GM18873 (cell line): ENCODE measurements around the gene PEX11G.

ENCODE experiments used
- ATAC-seq: cut with Tn5 transposase; IDR thresholded peaks from one replicate; pipeline ENCODE4 v1.9.1; 2021; ENCODE audit warnings: mild to moderate bottlenecking, moderate library complexity, moderate number of reproducible peaks; ENCODE audit not compliant: unreplicated experiment, low FRiP score

The PEX11G gene

DNA sequence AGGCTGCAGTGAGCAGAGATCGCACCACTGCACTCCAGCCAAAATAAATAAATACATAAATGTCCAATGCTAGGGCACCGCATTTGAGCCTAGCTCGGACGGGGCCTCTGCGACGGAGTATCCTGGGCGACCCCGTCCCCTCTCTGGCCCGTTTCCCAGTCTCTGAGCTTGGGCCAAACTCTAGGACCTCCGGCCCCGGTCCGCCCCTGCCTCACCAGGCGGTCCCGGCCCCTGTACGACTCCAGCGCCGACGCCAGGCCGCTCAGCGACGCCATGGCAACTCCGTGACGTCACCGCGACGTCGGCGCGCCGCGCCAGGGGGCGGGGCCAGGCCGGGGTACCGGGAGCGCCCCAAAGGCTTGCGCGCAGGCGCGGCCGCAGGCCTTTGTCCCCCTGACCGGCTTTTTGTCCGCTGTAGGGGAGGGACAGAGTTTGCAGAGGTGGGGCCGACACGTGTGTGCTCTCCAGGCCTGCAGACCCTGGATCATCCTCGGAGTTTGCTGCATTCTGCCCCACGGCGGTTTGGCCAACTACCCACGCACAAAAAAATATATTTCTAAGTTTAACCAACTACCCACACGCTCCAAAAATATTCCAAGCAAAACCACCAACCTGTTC lies at the start of gene PEX11G:
Gene PEX11G (minus strand): TSS at position 300 of the 618 bp plus-strand sequence. CDS start 25 bp downstream, at position 275.
- no peak for ATAC-seq

DNA sequence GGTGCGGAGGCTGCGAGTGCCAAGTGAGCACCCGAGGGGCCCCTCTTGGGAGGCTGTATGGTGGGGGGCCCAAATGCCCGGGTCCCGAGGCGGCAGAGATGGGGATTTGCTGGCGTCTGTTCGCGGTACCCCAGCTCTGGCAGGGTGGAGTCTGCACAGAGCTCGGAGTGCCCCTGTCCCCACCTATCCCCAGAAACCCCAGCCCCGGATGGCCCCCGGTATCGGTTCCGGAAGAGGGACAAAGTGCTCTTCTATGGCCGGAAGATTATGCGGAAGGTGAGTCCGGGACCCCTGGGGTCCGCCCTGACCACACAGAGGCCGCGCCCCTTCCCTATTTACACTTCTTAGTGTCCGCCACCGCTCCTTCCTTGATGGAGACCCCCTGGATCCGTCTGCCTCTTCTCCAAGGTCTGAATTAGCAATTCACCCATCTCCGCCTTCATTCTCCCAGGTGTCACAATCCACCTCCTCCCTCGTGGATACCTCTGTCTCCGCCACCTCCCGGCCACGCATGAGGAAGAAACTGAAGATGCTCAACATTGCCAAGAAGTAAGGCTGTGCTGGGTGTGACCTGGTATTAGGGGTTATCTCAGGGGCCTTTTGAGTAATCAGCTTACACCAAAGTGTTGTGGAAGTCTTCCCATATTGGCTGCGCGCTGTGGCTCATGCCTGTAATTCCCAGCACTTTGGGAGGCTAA lies 47.3 kb upstream of the PEX11G start:
- no peak for ATAC-seq

DNA sequence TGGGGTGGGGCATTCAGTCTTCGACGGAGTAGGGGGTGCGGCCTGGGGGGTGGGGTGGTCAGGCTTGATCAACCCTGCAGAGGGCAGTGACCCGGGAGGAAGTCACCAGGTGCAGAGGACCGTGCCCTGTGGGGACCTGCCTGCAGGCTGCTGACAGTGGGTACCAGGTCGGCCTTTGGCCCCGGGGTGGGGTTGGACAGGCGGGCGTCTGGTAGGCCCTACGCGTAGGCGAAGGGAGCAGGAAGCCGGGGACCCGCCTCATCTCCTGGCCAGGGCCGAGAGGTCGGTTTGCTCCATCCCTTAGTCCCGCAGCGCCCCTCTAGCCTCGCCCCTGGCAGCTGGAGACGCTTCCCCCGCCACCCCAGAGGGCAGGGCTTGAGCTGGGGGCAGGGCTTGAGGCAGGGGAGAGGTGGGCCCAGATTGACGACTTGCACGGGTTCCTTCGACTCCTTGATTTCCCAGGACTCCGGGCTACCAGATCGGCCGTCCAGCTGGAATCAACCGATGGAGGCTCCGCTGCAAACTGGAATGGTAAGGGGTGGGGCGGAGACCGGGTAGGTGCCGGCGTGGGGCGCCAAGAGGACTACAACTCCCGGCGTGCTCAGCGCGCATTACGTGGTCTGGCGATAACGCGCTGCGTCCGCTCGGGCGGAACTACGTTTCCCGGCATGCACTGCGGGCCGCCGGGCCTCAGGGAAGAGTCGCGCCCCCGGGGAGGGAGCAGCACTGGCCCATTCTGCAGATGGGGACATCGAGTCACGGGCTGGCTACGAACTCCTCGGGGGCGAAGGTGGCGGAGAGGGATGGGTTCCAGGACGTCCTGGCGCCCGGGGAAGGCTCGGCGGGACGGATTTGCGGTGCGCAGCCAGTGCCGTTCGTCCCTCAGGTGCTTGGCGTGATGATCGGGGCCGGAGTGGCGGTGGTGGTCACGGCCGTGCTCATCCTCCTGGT lies 46.5 kb upstream of the PEX11G start, which contains the start of gene PNPLA6:
Gene PNPLA6 (plus strand): TSS at position 671 of the 951 bp plus-strand sequence. CDS start 72 bp downstream, at position 743.
- ATAC-seq, result peak; percentile 65

DNA sequence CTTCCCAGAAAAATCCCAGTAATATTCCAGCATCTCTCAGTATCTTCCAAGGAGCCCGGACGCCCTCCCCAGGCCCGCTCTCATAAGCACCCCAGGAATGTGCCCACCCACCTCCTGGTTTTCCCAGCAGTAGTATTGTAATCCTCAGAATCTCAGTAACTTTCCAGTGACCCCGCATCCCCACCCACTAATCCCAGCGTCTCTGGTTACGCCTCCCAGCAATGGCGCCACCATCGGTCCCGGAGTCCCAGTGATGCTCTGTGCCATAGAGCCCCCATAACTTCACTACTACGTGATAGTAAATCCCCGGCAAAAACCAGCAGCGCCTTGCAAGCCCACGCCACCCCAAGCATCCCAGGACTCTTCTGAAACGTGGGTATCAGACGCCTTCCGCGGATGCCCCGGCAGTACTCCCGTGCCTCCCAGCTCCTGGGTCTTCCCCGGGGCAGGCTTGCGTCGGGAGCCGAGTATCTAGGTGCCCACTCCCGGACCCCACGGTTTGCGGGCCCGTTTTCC lies 45.8 kb upstream of the PEX11G start:
- no peak for ATAC-seq

DNA sequence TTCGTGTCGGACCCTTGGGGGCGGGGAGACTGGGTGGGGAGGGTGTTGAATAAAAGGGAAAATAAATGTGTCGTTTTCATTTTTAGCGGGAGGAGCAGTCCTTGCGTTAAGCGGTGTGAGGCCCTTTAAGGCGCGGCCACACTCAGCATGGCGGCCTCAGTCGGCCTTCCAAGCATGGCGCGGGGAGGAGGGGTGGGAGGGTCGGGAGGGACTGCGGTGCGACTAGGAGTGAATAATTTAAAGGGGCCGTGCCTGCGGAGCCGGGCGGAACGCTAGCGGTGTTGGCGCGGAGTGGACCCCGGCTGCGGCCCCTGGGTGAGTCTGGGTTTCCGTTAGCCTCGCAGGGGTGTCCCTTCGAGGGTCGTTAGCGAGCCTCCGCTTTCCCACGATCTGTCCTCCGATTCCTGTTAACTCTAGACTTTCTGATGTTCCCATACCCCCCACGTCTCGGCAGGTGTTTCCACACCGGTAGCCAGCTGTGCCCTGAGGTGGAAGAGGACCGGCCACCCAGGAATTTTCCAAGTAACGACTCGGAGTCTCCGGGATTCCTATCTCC lies 45.2 kb upstream of the PEX11G start:
- ATAC-seq, result no peak

DNA sequence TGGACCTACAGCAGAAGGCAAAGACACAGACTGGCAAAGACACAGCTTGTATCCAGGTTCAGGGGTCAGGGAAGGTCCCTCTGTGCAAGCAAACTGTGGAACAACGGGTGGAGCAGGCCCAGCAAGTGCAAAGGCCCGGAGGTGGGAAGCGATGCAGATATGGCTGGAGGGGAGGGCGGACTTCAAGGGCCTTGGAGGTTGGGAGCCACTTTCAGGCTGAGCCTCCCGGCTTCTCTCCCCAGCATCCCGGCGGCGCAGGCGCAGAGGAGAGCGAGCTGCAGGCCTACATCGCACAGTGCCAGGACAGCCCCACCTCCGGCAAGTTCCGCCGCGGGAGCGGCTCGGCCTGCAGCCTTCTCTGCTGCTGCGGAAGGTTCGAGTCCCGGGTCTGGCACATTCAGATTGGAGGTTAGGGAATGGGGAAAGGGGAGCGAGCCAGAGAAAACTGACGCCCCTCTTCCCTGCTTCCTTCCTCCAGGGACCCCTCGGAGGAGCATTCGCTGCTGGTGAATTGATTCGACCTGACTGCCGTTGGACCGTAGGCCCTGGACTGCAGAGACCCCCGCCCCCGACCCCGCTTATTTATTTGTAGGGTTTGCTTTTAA lies 44.5 kb upstream of the PEX11G start:
- no peak for ATAC-seq

DNA sequence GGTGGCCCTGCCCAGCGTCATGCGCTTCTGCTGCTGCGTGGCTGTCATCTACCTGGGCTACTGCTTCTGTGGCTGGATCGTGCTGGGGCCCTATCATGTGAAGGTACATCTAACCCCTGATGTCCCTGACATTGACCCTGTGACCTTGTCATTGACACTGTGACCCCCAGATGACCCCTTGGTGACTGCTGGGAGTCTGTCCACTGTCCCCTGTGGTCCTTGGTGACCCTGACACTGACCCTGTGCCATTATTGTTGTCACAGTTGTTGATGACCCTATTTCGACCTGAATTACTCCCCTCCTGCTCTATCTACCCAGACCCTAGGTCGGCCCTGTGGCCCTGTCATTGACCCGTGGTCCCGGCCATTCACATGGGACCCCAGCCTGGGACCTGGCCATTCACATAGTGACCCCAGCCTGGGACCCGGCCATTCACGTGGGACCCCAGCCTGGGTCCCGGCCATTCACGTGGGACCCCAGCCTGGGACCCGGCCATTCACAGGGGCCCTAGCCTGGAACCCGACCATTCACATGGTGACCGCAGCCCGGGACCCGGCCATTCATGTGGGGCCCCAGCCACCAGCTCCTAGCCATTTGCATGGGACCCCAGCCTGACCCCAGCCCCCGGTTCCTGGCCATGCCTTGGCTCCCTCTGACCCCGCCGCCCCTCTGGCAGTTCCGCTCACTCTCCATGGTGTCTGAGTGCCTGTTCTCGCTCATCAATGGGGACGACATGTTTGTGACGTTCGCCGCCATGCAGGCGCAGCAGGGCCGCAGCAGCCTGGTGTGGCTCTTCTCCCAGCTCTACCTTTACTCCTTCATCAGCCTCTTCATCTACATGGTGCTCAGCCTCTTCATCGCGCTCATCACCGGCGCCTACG lies 41.0 kb upstream of the PEX11G start:
- no peak for ATAC-seq

DNA sequence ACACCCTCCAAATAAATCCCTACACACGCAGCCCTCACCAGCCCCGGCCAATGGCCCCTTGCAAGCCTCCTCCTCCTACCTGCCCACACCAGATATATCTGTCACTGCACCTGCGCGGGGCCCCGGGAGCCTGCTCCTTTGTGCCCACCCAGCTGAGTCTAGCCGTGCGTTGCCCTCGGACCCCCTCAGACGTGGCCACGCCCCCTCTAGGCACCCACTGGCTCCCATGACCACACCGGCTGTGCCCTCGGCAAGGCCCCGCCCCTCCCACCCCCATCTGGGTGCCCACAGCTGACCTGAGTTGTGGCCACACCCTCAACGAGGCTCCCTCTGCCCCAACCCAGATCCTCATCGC lies 40.4 kb upstream of the PEX11G start:
- no peak for ATAC-seq

DNA sequence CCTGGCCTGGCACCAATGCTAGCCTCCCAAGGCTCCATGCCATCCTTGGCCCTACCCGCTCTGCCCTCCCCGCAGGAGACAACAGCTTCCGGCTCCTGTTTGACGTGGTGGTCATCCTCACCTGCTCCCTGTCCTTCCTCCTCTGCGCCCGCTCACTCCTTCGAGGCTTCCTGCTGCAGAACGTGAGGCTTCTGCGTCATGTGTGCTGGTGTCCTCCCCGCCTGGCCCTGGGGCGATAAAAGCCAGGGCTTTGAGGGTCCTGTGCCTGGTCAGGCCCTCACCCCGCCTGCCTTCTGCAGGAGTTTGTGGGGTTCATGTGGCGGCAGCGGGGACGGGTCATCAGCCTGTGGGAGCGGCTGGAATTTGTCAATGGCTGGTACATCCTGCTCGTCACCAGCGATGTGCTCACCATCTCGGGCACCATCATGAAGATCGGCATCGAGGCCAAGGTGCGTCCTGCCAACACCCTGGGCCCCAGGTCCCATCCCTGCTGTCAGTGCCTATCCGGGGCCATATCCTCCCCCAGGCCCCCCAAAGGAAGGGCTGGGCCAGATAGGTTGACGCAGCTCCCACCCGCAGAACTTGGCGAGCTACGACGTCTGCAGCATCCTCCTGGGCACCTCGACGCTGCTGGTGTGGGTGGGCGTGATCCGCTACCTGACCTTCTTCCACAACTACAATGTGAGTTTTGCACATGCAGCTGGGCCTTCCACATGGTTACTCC lies 39.8 kb upstream of the PEX11G start:
- no peak for ATAC-seq

DNA sequence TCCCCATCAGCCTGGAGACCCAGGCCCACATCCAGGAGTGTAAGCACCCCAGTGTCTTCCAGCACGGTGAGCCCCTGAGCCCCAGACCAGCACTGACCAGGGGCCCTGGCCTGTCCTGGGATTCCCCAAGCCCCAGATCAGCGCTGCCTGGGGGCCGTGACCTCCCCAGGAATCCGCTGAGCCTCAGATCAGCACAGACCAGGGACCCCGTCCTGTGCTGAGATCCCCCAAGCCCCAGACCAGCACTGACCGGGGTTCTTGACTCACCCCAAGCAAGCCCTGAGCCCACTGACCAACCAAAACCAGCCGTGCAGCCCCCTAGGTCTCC lies 39.3 kb upstream of the PEX11G start:
- ATAC-seq, result no peak

DNA sequence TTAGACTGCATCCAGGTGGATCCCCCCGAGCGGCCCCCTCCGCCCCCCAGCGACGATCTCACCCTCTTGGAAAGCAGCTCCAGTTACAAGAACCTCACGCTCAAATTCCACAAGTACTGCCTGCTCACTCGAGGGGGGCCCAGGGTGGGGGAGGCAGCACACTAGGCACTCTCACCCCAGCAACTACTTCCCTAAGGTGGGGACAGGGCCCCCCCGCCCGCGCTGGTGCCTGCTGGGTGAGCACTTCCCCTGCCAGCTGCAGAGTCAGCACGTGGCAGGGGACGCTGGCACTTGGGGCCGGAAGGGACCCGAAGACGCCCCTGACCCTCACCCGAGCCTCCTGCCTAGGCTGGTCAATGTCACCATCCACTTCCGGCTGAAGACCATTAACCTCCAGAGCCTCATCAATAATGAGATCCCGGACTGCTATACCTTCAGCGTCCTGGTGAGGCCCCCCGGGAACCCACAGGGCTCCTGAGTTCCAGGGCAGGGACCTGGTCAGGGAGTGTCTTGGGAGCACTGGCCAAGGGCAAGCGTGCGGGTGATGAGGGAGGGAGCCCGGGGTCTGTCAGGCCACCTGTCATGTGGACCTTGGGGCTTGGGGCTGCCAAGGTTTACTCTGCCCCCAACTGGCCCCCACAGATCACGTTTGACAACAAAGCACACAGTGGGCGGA lies 38.8 kb upstream of the PEX11G start:
- no peak for ATAC-seq

DNA sequence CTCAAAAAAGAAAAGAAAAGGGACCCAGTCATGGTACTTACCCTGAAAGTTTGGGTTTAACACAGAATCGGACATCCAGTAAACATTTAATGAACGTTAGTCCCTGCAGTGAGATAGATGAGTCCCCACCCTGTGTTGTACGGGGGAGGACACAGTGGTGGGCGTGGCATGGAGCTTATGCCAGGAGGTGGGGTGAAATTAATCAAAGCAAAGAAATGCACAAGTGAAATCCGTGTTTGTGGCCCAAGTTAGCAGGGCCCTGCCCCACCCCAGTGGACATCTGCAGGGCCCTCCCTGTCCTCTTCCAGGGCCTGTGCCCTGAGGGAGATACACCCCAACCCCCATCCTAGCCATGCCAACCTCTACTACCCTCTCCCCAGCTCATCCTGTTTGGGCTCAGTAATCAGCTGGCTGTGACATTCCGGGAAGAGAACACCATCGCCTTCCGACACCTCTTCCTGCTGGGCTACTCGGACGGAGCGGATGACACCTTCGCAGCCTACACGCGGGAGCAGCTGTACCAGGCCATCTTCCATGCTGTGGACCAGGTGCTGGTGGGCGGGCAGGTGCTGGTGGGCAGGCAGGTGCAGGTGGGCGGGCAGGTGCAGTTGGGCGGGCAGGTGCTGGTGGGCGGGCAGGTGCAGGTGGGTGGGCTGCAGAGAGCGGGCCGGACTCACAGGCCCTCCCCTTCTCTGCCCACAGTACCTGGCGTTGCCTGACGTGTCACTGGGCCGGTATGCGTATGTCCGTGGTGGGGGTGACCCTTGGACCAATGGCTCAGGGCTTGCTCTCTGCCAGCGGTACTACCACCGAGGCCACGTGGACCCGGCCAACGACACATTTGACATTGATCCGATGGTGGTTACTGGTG lies 37.5 kb upstream of the PEX11G start:
- ATAC-seq, result no peak

DNA sequence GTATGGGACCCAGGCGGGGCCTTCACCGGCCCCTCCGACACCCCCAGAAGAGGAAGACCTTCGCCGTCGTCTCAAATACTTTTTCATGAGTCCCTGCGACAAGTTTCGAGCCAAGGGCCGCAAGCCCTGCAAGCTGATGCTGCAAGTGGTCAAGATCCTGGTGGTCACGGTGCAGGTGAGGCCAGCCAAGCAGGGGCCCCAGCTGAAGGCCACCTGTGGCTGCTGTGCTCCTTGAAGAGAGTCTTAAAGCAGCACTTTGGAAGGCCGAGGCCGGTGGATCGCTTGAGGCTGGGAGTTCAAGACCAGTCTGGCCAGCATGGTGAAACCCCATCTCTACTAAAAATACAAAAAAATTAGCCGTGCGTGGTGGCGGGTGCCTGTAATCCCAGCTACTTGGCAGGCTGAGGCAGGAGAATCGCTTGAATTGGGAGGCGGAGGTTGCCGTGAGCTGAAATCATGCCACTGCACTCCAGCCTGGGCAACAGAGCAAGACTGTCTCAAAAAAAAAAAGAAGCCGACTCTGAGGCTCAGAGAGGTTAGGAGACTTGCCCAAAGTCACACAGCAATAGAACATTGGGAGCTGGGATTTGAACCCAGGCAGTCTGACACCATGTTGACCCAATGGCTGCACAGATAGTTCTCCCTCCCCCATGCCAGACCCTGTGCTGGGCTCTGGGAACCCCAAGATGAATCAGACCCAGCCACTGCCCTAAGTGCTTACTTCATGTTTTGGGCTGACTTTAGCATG lies 36.3 kb upstream of the PEX11G start:
- ATAC-seq, result no peak

DNA sequence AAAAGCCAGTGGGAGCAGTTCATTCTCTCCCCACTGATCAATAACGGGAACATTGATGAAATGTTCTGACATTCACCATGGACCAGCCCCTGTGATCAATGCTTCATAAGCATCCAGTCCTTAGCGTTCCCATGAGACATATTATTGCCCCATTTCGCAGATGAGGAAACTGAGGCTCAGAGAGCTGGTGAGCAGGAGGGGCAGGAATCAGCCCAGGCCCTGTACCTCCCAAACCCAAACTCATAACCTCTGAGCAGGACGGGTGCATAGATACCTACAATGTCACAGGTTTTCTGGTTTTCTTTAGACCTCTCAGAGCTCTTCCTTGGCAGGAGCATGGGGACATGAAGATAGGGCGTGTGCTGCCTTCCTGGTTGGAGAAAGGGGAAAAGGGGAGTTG lies 35.7 kb upstream of the PEX11G start:
- ATAC-seq, result no peak

DNA sequence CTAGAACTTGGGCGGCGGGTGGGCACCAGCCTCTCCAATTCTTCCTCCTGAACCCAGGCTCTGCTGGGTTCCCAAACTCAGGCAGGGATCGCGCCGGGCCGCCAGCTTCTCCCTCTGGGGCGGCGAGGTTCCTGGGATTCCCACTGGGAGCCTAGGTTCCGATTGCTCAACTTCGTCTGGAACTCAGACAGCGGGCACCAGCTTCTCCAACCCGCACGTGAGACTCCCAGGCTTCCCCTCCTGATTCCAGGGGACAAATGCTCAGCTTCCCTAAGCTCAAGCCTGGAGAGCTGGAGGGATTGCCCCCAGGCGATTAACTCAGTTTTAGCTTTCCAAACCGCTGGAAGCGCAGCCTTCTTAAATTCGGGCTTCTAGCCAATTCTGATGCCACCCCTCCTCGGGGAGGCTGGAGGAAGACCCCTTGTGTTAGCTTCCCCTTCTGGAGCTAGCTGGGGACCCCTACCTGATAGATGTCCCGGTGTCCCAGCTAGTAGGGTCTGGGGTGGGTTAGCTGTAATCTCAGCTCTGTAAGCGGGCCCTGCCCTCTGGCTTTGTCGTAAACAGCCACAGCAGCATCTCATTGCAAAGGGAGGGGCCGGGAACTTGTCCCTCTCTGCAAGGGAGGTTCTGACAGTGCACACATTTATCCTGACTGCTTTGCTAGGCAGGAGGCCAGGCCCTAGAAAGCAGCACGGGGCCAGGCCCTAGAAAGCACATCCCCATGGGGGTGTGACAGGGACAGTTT lies 34.3 kb upstream of the PEX11G start:
- no peak for ATAC-seq
